HG03439 (cell line): ENCODE data around the gene ARL13B.

ENCODE experiments used
- ATAC-seq: cut with Tn5 transposase; IDR thresholded peaks from one replicate; pipeline ENCODE4 v1.9.1; 2021; ENCODE audit warnings: mild to moderate bottlenecking, moderate library complexity; ENCODE audit not compliant: unreplicated experiment

ARL13B gene

DNA sequence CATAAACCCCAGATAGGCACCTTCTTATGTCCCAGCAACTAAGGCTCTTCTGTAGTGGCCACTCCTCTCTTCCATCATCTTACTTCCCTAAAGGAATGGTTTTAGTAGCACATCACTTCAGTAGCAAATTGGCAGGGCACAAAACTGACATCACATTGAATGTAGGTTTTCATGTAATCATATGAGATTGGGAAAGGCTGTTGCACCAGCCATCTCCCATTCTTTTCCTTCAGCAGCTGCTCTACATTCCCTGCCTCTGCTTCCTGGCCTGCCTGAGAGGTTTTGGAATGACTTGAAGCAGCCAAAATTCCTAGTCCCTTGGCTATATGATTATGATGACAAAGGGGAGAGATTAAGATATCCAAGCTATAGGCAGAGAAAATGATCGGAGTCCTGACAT is 119.4 kb downstream of the ARL13B start:
- no peak for ATAC-seq

- ATAC-seq, result no peak
Measured at GRCh38 chr3:94101860-94102259, 121.9 kb downstream of the ARL13B start.
